ENCODE measurements around the gene CDKN2AIP.

The CDKN2AIP gene

GRCh38 chr4:183444214-183445096 is at the start of gene CDKN2AIP:
Gene CDKN2AIP, plus strand, starts transcription at chr4:183444636. Its CDS starts 162 bp downstream, at chr4:183444798.
- DNase-seq = peak; percentile 94

GRCh38 chr4:183395395-183395794 is 49.0 kb upstream of the CDKN2AIP start:
- DNase-seq = no peak

- no peak for DNase-seq
These were observed 48.2 kb upstream of the CDKN2AIP start for GRCh38 chr4:183396227-183396637.

- no peak for DNase-seq
These were observed 46.6 kb upstream of the CDKN2AIP start for GRCh38 chr4:183397741-183398297.

GRCh38 chr4:183398298-183399125 is 45.9 kb upstream of the CDKN2AIP start:
- DNase-seq = peak; percentile 80

- DNase-seq = no peak
These were observed 45.3 kb upstream of the CDKN2AIP start for GRCh38 chr4:183399126-183399522.

- DNase-seq = no peak
These were observed 44.8 kb upstream of the CDKN2AIP start for GRCh38 chr4:183399616-183400015.

GRCh38 chr4:183400035-183400434 is 44.4 kb upstream of the CDKN2AIP start:
- no peak for DNase-seq

- no peak for DNase-seq
These were observed 43.0 kb upstream of the CDKN2AIP start for GRCh38 chr4:183401473-183401872.

- DNase-seq = no peak
These were observed 41.7 kb upstream of the CDKN2AIP start for GRCh38 chr4:183402771-183403170.

GRCh38 chr4:183403486-183403885 is 41.0 kb upstream of the CDKN2AIP start:
- no peak for DNase-seq

- DNase-seq = no peak
These were observed 40.5 kb upstream of the CDKN2AIP start for GRCh38 chr4:183403961-183404360.

GRCh38 chr4:183405303-183405702 is 39.1 kb upstream of the CDKN2AIP start:
- no peak for DNase-seq

- peak; percentile 97 for DNase-seq
These were observed 37.3 kb upstream of the CDKN2AIP start for GRCh38 chr4:183407128-183407585.

GRCh38 chr4:183407635-183408464 is 36.6 kb upstream of the CDKN2AIP start:
- no peak for DNase-seq

- DNase-seq = no peak
These were observed 35.6 kb upstream of the CDKN2AIP start for GRCh38 chr4:183408796-183409195.

GRCh38 chr4:183409483-183409882 is 35.0 kb upstream of the CDKN2AIP start:
- no peak for DNase-seq

- DNase-seq = no peak
These were observed 34.5 kb upstream of the CDKN2AIP start for GRCh38 chr4:183409934-183410333.

- DNase-seq = no peak
These were observed 33.1 kb upstream of the CDKN2AIP start for GRCh38 chr4:183411291-183411861.

- DNase-seq = no peak
These were observed 31.6 kb upstream of the CDKN2AIP start for GRCh38 chr4:183412821-183413220.

GRCh38 chr4:183413234-183414200 is 30.9 kb upstream of the CDKN2AIP start:
- no peak for DNase-seq

Measured in stimulated activated CD8-positive, alpha-beta memory T cell treated with anti-CD3 and anti-CD28 coated beads, Interleukin-4, amount 100 ng/mL, for 48 hours (primary cell).